DMS79 treated with DMSO at 0.1 percent for 48 hours (cell line): ENCODE measurements around the gene DIDO1.
"Not testable (repeated sequence)": the region's sequence is repeated elsewhere in the genome, so short reads cannot be mapped to it uniquely, and the experiment has no call there.

Experiments used
- DNase-seq: peaks from one replicate; lab custom pipeline; 2025; lab: John Stamatoyannopoulos, UW

The DIDO1 gene

GRCh38 chr20:62962891-62963613 is 36.7 kb upstream of the DIDO1 start:
- no peak for DNase-seq

DNA sequence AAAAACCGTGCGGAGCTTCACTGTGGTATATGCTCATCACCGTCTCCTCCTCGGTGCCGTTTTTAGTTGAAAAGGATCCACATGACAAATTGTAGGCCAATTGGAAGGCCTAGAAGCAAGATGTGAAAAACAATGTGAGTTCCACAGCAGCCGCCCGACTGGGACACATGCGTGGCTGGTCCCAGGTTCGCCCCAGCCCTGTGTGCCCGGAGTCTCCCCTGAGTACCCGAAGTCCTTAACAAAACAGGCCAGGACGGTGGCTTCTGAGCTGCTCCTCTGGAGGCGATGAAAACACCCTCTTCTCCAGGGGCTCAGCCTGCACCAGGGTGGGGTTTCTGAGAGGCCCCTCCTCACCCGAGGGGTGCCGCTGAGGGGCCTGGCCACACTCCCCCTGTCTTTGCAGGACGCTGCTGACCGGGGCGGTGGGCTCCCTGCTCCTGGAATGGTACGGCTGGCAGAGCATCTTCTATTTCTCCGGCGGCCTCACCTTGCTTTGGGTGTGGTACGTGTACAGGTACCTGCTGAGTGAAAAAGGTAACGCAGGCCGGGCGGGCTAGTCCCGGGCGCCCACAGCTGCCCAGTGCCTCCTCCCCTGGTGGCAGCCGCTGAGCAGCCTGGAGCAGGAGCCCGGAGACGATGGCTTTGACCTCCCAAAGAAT is 36.0 kb upstream of the DIDO1 start:
- DNase-seq: no peak

DNA sequence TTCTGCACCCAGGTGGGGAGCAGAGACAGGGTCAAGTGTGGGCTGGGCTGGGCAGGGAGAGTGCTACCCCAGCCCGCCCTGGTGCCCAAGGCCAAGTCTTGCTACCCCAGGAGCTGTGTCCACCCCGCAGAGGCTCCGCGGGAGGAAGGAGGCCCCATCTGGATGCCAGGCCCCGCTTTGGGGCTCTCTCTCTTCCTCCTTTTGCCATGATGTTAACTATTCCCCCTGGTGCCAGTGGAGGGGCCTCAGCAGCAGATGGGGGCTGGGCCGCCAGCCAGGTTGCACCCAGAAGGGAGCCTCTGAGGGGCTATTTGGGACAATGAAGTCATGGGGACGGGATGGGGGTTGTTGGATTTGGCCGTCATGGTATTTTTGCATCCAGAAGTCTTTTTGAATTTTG is 35.5 kb upstream of the DIDO1 start:
- no peak for DNase-seq

DNA sequence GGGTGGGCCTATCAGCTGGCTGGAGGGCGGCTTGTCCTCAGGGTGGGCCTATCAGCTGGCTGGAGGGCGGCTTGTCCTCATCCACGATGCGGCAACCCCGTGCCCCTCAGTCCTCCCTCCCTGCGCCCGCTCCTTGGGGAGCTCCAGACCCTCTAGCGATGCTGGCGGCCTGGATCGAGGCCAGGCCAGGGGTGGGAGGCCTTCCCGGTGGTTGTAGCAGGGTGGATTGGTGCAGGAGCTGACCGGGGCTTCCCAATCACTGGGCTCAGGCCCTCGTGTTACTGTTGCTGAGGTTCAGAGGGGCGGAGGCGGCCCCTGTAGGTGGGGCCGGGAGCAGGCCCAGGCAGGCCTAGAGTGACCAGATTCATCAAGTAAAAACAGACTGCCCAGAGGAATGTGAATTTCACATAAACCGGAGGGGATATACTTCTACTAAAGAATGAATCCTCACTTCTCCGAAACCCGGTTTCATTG is 35.0 kb upstream of the DIDO1 start:
- no peak for DNase-seq

DNA sequence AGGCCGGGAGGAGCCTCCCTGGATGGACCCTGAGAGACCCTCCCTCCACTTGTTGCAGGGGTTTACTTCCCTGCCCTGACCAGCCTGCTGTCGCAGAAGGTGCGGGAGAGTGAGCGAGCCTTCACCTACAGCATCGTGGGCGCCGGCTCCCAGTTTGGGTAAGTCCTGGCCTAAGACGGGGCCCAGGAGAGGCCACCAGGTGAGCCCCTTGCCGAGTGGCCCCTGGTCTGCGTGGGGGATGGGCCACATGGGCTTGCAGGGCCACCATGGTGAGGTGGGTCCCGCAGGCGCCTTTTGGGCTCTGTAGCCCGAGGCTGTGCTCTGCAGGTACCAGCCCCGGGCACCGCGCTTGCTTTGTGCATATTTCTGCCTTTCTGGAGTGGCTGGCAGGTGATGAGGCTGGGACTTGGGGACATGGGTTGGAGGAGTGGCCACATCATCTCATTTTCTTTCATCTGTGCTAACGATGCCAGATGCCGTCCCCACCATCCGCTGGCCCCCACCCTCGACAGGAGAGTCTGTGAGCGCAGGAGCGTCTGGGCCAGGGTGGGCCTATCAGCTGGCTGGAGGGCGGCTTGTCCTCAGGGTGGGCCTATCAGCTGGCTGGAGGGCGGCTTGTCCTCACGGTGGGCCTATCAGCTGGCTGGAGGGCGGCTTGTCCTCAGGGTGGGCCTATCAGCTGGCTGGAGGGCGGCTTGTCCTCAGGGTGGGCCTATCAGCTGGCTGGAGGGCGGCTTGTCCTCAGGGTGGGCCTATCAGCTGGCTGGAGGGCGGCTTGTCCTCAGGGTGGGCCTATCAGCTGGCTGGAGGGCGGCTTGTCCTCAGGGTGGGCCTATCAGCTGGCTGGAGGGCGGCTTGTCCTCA is 34.4 kb upstream of the DIDO1 start:
- not testable (repeated sequence) for DNase-seq

DNA sequence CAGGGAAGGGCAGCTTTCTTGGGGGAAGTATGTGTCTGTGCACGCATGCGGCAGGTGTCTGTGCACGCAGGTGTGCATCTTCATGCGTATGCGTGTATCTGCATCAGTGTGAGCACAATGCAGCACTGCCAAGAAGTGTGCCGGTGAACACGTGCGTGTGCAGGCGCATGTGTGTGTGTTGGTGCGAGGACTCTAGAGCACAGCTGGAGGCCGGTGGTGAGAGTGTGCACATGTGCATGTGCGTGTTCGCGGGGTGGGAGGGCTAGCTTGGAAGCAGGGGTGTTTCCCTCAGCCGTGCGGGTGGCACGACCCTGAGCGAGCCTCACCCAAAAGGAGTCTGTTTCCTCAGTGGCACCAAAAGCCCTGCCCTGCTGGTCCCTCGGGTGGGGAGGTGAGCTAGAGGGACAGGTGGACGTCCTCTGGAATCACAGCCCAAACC is 33.7 kb upstream of the DIDO1 start:
- DNase-seq: no peak

- DNase-seq: no peak
Observed at GRCh38 chr20:62959101-62959971, 33.0 kb upstream of the DIDO1 start.

- no peak for DNase-seq
Observed at GRCh38 chr20:62958388-62959100, 32.2 kb upstream of the DIDO1 start.

DNA sequence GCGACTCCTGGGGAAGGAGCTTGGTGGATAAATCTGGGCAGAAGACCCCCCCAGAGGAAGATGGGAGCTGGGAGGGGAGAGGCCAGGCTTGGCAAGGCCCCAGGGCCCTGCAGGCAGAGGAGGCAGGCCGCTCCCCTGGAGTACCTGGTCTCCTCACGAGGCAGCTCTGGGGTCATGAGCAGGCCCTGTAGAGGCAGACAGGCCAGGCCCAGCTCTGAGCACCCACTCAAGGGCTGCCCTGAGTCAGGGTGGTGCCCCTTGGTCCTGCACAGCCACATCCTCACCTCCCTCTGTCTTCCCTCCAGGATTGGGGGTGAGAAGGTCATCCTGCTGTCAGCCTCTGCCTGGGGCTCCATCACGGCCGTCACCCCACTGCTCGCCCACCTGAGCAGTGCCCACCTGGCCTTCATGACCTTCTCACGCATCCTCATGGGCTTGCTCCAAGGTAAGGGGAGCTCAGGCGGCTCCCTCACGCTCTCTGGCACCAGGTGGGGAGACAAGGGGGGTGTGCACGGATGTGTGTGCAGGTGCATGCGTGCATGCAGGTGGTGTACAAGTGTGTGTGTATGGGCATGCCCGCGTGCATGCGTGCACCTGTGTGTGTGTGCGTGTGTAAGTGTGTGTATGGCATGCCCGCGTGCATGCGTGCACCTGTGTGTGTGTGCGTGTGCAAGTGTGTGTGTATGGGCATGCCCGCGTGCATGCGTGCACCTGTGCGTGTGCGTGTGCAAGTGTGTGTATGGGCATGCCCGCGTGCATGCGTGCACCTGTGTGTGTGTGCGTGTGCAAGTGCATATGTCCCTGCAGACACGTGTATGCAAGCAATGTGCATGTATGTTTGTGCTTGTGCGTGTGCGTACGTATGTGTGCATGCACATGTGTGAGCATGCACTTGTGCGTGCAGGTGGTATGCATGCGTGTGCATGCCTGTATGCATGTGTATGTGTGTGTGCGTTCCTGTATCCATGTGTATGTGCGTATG is 31.1 kb upstream of the DIDO1 start:
- DNase-seq: no peak

- DNase-seq: no peak
Observed at GRCh38 chr20:62956387-62957135, 30.3 kb upstream of the DIDO1 start.

DNA sequence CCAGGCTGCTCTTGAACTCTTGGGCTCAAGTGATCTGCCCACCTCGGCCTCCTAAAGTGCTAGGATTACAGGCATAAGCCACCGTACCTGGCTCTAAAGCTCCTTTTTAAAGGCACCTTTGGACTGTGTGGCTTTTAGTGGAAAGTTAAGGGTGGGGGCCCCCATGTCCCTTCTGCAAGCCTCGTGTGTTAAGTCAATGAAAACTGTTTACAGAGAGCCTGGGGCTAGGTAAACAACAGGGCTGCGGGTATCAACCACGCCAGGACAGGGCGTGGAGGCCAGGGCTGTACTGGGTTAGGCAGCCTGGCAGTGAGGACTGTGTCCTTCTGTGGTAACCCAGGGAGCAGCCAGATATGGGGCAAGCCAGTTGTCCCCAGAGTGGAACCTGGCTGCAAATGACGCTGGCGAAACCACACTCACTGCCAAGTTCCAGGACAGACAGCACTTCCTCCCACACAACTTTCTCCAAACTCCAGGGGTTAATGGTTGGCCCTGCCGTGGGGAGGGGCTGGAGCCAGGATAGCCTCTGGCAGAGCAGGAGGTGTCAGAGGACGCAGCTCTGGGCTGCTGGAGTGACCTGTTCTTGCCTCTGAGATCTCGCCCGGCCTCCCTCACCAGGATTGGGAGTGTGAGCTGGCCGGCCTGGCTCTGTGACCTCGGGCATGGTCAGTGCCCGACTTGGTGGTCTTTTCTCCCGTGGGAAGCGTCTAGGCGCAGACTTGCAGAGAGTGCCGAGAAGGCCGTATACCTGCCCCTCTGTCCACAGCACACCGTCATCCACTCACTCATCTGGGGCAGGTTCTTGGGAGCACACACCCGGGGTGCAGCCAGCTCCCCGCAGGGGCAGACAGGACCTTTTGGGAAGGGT is 29.4 kb upstream of the DIDO1 start:
- DNase-seq: no peak

GRCh38 chr20:62953839-62954703 is 27.8 kb upstream of the DIDO1 start:
- DNase-seq: peak; percentile 92

DNA sequence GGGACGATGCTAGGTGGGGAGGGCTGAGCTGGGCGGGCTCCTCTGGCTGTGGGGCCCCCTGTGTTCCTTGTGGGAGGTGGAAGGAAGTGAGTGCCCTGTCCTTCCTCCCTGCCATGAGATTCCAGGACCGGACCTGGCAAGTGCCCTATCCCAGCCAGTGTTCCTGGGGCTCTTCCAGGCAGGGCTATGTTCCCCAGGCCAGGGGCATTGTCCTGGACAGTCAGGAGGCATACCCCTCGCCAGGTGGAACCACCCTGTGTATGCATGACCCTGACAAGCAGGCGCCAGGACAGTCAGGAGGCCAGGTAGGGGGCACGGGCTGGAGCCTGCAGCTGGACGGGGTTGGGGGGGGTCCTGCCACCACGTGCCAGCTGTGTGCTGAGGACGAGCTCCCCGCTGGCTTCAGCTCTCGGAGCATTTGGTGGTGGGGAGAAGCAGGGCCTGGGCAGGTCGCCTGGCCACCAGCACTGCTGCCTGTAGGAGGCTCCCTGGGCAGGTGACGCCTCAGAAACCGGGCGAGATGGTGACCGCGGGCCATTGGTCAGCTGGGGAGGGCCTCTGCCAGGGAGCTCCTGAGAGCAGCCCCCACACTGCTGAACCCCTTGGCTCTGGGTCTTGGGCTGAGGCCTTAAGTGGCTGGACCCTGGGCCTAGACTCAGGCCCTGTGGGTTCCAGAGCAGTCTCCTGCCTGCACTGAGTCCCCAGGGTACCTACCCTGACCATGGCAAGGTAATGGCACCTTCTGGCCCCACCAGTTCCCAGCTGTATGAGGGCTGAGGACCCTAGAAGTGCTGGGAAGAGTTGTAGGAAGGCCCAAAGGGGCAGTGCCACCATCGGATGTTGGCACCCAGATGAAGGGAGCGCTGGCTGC is 26.9 kb upstream of the DIDO1 start:
- DNase-seq: no peak

DNA sequence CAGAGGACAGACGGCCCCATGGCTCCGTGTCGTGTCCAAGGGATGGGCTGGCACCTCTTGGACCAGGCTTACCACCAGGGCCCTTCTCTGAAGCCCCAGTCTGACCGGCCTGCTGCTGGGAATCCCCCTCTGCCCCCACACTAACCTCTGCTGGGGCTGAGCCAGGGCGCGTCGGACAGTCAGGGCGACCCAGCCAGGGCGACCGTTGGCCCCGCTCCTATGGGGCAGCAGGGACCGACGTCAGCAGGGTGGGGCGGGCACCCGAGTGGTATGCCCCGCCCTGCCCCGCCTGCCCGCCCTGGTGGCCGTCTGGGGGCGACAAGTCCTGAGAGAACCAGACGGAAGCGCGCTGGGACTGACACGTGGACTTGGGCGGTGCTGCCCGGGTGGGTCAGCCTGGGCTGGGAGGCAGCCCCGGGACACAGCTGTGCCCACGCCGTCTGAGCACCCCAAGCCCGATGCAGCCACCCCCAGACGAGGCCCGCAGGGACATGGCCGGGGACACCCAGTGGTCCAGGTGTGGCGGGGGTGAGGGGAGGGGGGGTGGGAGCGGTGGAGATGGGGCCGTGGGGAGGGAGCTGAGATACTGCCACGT is 26.2 kb upstream of the DIDO1 start, which contains the start of gene SLC17A9:
TSS of gene SLC17A9 (plus strand) at position 337 of the 595 bp plus-strand sequence. CDS start at position 459, 122 bp downstream.
- no peak for DNase-seq

- no peak for DNase-seq
Observed at GRCh38 chr20:62951896-62952372, 25.6 kb upstream of the DIDO1 start.
